HG03196 (cell line): Measurements from ENCODE around the gene NRM.

Experiments
- ATAC-seq: cut with Tn5 transposase; IDR thresholded peaks from one replicate; pipeline ENCODE4 v1.9.1; 2021; ENCODE audit not compliant: unreplicated experiment

Gene NRM

GRCh38 chr6:30689022-30689865 is 1.5 kb downstream of the NRM start:
- no peak for ATAC-seq

GRCh38 chr6:30688569-30688968 is 2.2 kb downstream of the NRM start:
- ATAC-seq = no peak

GRCh38 chr6:30687659-30688431 is 2.9 kb downstream of the NRM start:
- ATAC-seq = no peak

GRCh38 chr6:30686908-30687658 is 3.7 kb downstream of the NRM start:
- ATAC-seq = peak; percentile 38

- ATAC-seq = no peak
Measured at GRCh38 chr6:30686009-30686907, 4.5 kb downstream of the NRM start, which contains the start of gene PPP1R18. TSS of gene PPP1R18 (minus strand) at chr6:30686645. CDS start at chr6:30686018, 627 bp downstream.

GRCh38 chr6:30685157-30686008 is 5.4 kb downstream of the NRM start:
- ATAC-seq = no peak

- no peak for ATAC-seq
Measured at GRCh38 chr6:30684386-30685156, 6.2 kb downstream of the NRM start.

GRCh38 chr6:30683980-30684338 is 6.8 kb downstream of the NRM start:
- no peak for ATAC-seq

- no peak for ATAC-seq
Measured at GRCh38 chr6:30683183-30683979, 7.4 kb downstream of the NRM start.

GRCh38 chr6:30682143-30683117 is 8.4 kb downstream of the NRM start:
- peak; percentile 37 for ATAC-seq

GRCh38 chr6:30681766-30682142 is 9.0 kb downstream of the NRM start:
- ATAC-seq = no peak

GRCh38 chr6:30679765-30680535 is 10.8 kb downstream of the NRM start:
- no peak for ATAC-seq

GRCh38 chr6:30678964-30679726 is 11.6 kb downstream of the NRM start:
- ATAC-seq = no peak

GRCh38 chr6:30676660-30677285 is 14.0 kb downstream of the NRM start:
- ATAC-seq = no peak
